HG02885 (cell line): Measurements from ENCODE around the gene TC2N.
"Not testable (repeated sequence)": the region's sequence is repeated elsewhere in the genome, so short reads cannot be mapped to it uniquely, and the experiment has no call there.

Source experiments
- ATAC-seq: cut with Tn5 transposase; IDR thresholded peaks from one replicate; pipeline ENCODE4 v1.9.1; 2021; ENCODE audit warnings: mild to moderate bottlenecking; ENCODE audit not compliant: unreplicated experiment, poor library complexity

Gene TC2N

DNA sequence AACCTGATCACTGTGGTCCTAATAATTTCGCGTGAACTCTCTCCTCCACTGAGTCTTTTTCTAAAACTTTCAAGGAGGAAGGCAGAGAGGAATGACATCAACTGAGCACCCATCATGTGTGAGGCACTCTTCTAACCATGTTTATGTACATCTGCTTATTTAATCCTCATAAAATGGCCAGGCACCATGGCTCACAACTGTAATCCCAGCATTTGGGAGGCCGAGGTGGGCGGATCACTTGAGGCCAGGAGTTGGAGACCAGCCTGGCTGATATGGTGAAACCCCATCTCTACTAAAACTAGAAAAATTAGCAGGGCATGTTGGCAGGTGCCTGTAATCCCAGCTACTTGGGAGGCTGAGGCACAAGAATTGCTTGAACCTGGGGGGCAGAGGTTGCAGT is 4.1 kb upstream of the TC2N start:
- not testable (repeated sequence) for ATAC-seq

DNA sequence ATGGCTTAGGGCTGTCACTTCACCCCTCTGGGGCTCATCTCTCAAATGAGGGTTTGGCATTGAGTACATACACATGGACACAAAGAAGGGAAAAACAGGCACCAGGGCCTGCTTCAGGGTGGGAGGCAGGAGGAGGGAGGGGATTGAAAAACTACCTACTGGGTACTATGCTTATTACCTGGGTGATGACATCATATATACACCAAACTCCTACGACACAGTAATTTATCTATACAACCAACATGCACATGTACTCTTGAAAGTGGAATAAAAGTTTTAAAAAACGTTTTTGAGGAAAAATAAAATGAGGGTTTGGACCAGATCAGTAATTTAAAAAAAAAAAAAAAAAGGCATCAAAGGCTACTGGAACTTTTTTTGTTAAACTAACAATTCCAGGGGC is 3.6 kb upstream of the TC2N start:
- no peak for ATAC-seq

DNA sequence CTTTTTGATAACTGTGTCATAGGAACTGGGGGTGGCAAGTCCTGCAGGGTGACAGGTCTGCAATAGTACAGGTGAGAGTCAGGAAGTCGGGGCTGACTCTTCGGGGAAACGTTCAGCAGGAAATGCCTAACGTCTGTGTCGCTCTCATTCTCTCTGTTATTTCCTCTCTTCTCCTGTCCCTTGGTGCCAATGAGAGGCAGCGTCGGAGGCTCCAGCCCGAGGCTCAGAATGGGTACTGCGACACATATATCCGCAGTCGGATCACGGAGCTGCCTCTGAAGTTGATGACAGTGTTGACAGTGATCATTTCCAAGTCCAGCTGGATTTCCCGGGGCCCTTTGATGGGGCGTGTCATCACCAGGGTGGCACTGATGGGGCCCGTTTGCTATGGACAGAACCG is 2.7 kb upstream of the TC2N start:
- no peak for ATAC-seq

DNA sequence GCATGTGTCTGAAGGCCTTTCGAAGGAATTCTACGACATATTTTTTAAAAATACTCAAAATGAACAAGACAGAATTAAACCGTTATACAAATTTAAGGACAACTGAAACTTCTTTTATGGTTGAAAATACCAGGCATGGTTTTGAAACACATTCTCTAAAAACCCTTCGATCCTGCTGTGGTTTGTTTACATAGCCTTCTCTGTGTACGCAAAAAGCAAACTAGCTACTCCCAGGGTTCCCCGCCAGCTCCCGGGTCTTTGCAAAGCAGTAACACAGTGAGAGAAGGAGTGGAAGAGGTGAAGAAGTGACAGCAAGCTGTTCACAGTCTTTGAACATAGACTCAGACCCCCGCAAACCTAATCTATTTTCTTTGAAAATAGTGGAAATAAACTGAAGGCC is 2.2 kb upstream of the TC2N start:
- ATAC-seq, result no peak

DNA sequence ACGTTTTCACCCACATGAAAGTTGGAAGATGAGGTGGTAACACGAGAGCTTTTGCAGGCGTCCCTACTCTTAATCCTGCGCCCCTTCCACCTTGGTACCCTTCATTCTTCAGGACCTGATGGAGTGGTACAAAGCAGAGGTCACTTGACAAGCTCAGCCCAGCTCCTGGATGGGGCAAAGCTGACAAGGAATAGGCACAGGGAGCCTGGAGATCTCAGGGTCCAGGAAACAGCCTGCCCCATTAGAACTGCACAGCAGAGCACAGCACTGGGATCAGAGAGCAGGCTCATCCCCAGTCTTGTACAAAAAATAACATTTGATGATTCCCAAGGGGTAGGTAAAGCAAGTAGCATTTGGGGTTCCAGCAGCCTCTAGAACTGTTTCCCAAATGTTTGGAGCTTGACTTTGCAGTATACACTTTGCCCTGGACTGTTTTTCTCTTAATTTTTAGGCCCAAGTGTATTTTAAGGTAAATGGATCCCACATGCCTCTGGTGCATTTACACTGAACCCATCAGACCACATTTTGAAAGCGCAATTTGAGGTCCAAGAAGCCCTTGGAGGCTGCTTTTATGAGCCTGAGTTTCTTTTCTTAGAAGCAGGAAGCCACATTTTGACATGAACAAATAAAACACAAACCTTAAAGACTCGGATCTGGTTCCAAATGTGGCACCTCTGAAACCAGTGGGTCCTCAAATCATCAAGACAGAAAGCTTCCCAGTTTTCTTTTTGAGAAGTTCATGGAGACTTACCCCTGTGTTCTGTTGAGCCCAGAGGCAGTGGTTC is 633 bp downstream of the TC2N start:
- no peak for ATAC-seq

DNA sequence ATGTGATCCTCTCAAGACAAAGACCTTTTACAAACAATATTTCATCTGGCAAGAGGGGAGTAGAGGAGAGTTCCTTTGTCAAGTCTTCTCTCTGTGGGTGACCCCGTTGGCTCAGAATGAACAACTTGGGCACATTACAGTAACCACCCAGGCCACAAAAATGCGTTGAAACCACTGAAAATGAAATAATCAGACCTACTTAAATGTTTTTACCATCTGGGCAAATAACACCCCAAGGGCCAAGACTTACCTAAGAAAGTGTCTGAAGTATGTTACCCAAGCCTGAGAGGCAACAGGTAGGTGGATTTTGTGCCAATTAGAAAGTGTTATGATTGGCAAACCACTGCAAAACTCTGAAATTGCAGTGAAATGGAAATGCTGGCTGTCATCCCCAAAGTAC is 1.3 kb downstream of the TC2N start:
- no peak for ATAC-seq

GRCh38 chr14:91862417-91862816 is 4.9 kb downstream of the TC2N start:
- ATAC-seq, result no peak

DNA sequence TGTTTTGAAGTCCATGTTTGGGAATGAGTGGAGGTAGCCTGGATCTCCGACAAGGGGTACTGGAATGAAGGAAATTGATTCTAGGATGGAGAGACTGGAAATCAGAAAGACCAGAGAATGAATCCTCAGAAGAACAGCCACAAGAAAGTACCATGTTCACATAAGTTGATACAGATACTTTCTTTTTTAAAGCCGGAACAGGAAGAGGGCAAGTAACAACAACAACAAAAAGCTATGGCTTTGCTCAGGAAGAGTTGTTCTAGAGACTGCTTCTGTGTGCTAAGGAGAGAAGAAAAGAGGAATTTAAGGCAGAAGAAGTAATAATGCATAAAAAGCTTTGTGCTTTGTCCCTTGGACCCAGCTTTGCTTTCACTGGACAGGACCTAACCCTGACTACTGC is 6.2 kb downstream of the TC2N start:
- ATAC-seq, result no peak

DNA sequence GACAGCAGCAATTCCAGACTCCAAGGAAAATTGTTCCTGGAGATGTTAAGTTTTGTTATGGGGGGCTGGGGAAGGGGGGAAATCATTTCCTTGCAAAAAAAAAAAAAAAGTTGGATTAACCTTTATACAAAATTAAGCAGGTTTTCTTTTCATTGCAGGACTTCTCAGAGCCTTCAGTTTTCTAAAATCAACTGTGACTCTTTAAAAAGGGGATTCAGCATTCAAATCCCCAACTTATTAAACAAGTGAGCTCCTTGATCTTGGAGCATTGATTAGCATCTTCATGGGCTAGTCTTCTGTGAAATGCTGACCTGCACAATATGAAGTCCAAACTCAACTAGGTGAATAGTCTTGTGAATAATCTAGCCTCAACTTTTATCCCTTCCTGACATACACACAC is 7.1 kb downstream of the TC2N start:
- no peak for ATAC-seq

GRCh38 chr14:91858536-91859275 is 8.6 kb downstream of the TC2N start:
- ATAC-seq, result peak; percentile 62

DNA sequence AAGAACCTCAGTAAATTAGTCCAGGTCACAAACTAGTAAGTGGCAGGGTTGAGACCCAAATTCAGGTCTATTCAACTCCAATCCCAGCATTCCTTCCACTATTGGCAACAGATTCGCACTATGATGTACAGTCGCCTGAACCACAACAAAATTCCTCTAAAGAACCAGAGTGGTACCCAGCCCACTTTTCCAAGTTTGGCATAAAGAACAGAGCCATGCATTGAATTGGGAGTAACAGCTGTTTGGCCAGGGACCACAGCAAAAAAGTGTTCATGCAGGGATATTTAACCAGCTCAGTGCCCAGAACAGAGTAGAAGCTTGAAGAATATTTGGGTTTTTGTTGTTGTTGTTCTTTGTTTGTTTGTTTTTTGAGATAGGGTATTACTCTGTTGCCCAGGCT is 9.7 kb downstream of the TC2N start:
- no peak for ATAC-seq

DNA sequence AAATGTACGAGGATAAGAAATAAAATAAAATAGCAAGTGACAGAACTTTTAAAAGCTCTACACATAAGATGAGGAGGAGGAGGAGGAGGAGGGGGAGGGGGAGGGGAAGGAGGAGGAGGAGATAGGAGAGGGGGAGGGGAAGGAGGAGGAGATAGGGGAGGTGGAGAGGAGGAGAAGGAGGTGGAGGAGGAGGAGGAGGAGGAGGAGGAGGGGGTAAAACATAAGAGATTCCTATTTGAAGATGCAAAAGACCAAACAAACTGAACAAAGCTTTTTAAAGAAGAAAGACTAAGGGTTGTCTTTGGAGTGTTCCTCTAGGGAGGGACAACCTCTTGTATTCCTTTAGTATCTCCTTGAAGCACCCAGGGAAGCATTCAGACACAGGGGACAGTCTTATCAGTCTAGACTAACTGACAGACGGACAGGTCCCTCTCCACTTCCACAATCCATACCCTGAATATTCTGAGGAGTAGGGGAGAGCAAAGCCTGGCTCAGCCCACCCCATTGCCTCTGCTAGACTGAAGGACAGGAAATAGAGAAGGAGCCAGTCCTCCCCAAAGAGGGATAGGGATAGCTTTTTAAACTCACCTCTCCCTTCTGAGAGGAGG is 12.9 kb downstream of the TC2N start:
- ATAC-seq, result no peak

GRCh38 chr14:91851563-91851962 is 15.8 kb downstream of the TC2N start:
- ATAC-seq, result no peak

DNA sequence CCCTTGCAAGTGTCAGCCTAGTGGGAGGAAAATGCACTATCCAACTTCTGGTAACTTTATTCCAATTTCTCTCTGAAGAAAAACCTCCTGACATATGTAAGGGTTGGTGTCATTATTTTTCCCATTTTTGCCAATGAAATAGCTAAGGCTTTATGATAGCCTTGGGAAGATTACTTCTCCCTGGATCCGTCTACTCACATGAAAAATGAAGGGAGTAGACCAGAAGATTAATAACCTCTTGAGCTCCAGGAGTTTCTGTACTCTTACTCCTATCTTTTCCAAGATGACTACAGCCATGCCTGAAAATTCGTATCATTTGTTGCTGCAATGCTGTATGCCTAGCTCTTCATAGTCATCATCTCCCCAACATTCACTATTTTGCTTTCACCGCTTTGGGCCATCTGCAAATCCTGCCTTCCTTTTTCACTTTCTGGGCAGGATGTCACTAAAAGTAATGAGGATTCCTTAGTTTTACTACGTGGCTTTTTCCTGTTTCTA is 18.8 kb downstream of the TC2N start:
- ATAC-seq, result no peak

- no peak for ATAC-seq
Measured at GRCh38 chr14:91847693-91848092, 19.6 kb downstream of the TC2N start.

GRCh38 chr14:91845652-91846051 is 21.7 kb downstream of the TC2N start:
- no peak for ATAC-seq

DNA sequence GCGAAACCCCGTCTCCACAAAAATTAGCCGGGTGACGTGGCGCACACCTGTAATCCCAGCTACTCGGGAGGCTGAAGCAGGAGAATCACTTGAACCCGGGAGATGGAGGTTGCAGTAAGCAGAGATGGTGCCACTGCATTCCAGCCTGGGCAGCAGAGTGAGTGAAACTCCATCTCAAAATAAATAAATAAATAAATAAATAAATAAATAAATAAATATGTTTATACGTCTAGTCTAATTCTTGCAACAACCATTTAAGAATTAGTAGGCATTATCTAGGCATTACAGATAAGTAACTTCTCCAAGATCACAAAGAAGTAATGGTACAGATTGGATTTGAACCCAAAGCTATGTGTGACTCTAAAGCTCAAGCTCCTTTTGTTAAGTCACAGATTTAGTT is 22.3 kb downstream of the TC2N start:
- not testable (repeated sequence) for ATAC-seq

DNA sequence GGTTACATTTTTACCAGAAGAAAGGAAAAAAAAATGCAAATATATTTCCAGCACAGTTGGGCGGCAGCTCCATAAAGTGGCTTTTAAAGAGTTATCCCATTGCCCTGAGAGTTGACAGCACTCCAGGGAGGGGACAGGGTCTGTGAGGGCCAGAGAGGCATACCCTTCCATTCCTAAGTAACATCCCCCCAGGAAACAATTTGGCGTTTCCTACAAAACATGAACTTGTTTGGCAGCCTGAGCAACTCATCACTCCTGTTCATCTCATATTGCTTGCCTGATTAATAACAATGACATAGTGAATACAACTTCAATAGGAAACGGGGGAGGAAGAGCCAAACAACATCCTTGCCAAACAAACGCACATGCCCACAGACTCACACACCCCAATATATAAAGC is 23.3 kb downstream of the TC2N start:
- ATAC-seq, result no peak

GRCh38 chr14:91843437-91843836 is 23.9 kb downstream of the TC2N start:
- ATAC-seq, result no peak

DNA sequence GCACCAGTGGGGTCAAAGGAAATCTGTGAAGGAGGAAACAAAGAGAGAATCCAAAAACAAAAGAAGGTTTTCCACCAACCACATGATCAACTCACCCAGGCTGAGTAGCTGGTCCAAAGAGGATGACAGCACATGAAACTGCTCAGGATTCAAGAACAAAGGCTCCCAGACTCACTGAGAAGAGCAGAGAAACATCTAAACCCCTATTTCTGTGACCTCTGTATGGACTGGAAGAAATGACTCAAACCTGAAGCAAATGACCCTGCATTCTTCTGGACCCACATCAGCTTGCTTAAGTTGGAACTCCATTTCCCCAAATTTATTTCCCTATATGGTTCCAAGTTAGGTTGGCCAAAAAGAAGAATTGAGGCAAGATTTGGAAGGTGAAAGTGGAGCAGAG is 26.3 kb downstream of the TC2N start:
- no peak for ATAC-seq

DNA sequence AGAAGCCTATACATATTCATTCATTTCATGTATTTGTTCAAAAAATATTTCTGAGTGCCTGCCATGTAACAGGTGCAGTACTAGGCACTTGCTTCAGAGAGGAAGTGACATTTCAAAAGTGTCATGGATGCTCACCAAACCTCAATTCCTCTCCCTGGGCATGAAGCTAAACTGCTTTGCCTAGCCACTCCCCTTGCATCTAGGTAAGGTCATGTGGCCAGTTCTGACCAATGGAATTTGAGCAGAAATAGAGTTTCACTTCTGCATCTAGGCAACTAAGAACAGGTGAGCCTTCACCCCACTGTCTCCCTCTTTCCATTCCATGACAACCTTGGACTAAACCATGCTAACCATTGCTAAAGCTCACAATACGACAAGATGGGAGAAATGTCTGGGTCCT is 27.6 kb downstream of the TC2N start:
- no peak for ATAC-seq
